ENCODE results near the gene CENPM.

The CENPM gene

DNA sequence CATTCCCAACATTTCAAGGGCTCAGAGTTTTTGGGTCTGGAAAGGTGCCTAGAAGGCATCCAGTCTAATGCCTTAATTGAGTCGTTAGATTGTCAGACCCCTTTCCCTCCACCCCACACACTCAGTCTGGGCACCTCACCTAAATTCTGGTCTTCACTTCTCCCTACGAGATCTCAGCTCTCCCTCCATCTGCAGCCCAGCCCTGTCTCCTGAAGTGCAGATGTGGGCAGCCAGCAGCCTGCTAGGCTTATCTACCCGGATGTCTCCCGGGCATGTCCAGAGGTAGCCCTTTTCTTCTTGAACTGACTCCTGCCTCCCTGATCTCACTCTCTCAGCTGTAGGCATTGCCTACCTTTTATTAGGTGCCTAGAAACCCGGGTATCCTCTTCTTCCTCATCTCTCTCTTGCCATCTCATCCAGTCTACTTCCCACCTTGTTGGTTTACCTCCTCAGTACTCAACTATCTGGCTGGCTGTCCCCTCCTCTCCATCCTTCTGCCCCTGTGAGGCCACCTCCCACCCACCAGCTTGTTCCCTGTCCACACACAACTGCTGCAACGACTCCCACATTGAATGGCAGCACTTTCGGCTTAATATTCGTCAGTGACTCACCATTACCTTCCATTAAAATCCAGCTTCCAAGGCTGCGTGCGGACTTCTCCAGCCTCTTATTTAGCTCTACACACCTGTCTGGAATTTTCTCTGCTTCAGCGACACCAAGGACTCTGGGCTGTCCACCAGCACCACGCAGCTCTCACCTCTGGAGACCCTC, 28.5 kb upstream of the CENPM start:
- H3K4me3 ChIP-seq (ENCODE audit: low read depth, low read length) = no peak overlapping the region
- no peak for TF ChIP-seq CTCF (IDR thresholded peaks at IDR 0.05; ENCODE audit: insufficient read depth, low read depth, low read length, missing control alignments)
- no peak for DNase-seq (ENCODE audit: low read depth)

DNA sequence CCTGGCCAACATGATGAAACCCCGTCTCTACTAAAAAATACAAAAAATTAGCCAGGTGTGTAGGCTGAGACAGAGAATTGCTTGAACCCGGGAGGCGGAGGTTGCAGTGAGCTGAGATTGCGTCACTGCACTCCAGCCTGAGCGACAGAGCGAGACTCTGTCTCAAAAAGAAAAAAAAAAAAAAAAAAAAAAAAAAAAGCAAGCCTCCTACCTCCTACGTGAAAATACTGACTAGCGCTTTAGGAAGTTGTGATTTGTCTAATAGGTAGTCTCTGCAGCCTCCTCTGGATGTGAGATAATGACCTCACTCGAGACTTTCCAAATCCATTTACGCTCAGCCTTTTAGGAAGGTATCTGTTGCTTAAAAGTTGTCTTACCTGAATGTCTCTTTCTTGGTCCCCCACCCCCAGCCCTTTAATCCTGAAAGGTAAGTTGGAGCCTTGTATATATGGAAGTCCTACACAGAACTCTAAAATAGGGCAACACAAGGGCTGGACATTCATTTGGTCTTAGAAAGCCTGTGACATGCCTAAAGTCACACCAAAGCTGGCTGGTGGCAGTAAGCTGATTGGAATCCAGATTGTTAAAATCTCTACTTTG, 27.8 kb upstream of the CENPM start:
- peak; percentile 45 for DNase-seq (ENCODE audit: low read depth)
- TF ChIP-seq CTCF (IDR thresholded peaks at IDR 0.05; ENCODE audit: insufficient read depth, low read depth, low read length, missing control alignments) = no peak
- no peak overlapping the region for H3K4me3 ChIP-seq (ENCODE audit: low read depth, low read length)

DNA sequence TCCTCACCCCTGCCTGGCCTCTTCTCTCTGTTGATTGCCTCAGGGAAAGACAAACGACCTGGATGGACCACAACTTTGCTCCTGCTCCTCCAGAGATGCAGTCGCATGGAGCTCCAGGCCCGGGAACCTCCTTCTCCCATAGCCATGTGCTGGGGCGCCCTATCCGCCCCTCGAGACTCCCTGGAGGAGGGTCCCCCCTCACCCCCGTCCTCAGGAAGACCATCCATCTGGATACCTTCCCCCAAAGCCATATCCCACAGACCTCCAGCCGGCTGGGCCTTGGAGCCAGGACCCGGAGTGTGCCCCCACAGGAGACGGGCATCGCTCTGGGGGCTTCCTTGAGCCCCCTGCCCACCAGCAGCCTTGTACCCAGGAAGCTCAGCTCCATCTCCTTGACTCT, 24.5 kb upstream of the CENPM start:
- no peak for TF ChIP-seq CTCF (IDR thresholded peaks at IDR 0.05; ENCODE audit: insufficient read depth, low read depth, low read length, missing control alignments)
- no peak overlapping the region for H3K4me3 ChIP-seq (ENCODE audit: low read depth, low read length)
- no peak for DNase-seq (ENCODE audit: low read depth)

GRCh38 chr22:41970601-41971000, 23.6 kb upstream of the CENPM start:
- no peak for DNase-seq (ENCODE audit: low read depth)
- H3K4me3 ChIP-seq (ENCODE audit: low read depth, low read length) = no peak overlapping the region
- TF ChIP-seq CTCF (IDR thresholded peaks at IDR 0.05; ENCODE audit: insufficient read depth, low read depth, low read length, missing control alignments) = no peak

DNA sequence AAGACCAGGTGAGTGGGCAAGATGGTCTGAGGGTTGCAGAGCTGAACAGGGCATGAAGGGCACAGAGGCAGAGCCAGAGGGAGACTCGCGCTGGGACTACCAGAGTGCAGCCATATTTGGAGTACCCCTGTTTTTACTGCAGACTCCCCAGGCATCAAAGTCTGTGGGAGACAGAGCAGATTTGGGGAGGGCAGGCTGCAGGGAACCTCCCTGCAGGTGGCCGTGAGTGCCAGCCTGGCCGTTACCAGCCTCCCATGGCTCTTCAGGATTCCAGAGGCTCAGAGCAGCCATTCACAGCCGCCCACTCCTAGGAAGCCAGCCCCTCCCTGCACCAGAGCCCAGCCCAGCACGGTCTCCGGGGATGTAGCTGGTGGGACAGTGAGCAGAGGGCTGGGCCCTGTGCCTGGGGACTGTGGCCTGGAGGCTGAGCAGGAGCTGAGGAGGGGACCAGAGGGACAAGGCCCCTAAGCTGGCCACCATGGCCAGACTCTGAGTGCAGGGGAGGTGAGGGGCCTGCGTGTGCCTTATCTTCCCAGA, 22.2 kb upstream of the CENPM start, which contains the start of gene SEPTIN3:
Gene SEPTIN3, plus strand, starts transcription at position 334 of the 537 bp plus-strand sequence. CDS start 2,050 bp downstream, outside the sequence.
- H3K4me3 ChIP-seq (ENCODE audit: low read depth, low read length) = no peak within 1 kb of the TSS
- no peak for TF ChIP-seq CTCF (IDR thresholded peaks at IDR 0.05; ENCODE audit: insufficient read depth, low read depth, low read length, missing control alignments)
- DNase-seq (ENCODE audit: low read depth) = no peak

GRCh38 chr22:41968601-41969000, 21.6 kb upstream of the CENPM start:
- no peak for DNase-seq (ENCODE audit: low read depth)
- no peak for TF ChIP-seq CTCF (IDR thresholded peaks at IDR 0.05; ENCODE audit: insufficient read depth, low read depth, low read length, missing control alignments)
- no peak overlapping the region for H3K4me3 ChIP-seq (ENCODE audit: low read depth, low read length)
